H7 (cell line): ENCODE measurements around the gene ATP5MC2. TPM values are rescaled to one million over a fixed set of nuclear protein-coding genes. Genes with fewer than 3 reads are reported as not detected.

Experiments
- DNase-seq: peaks from one replicate; pipeline ENCODE4 v3.0.0; 2012
- H3K27me3 ChIP-seq: 2 replicates; pipeline ENCODE4 v1.6.0; 2011; ENCODE audit warnings: mild to moderate bottlenecking, low read length; ENCODE audit not compliant: control insufficient read depth, insufficient read depth
- H3K36me3 ChIP-seq: replicated peaks from 2 replicates; pipeline ENCODE4 v1.5.1; 2011; ENCODE audit warnings: low read length; ENCODE audit not compliant: control insufficient read depth, insufficient read depth
- H3K4me3 ChIP-seq: 2 replicates; pipeline ENCODE4 v1.5.1; 2011; ENCODE audit warnings: low read depth, mild to moderate bottlenecking, control low read depth, low read length, moderate library complexity; ENCODE audit not compliant: insufficient read depth
- total RNA-seq: library from RNA; depleted of rRNA; stranded (reverse); fragments of >200 nt; shearing (Covaris generic); gene quantifications from 2 replicates; pipeline ENCODE4 v1.2.3, GENCODE V29; 2014

Gene ATP5MC2
- total RNA-seq, 1 experiment from 2014 or later: 460 TPM

DNA sequence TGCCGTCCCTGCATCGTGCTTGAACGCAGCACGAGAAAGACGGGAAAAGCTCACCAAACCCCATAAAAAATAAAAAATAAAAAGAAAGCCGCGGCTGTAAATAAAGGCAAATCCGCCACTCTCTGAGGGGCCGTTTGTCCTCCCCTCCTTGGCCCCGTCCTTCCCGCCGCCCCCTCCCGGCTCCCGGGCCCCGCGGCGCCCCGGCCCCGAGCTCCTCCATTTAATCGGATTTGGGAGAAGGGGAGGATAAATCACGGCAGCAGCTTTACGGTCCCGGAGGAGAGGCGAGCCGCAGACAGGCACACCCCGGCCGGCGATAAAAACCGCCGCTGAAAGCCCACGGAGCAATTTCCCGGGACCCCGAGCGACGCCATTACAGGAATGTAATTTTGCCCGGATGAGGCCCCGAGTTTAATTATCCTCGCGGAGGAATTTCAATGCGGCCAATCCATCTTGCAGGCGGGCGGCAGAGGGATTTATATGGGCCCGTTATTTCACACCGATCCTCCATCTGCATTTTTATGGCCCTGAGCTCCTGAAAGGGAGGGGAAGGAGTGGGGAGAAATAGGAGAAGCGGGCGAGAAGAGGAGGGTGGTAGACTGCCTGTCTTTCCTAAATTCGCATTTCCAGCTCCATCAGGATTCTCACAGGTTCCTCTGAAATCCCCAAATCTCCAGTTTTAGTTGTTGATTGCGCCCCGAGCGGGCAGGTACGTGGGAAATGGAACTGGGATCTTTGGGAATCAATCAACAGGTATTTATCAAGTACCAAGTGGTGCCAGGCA, 1.3 kb upstream of the ATP5MC2 start:
- Histone ChIP-seq H3K36me3 (peaks cover 9% of the 10 kb centered on the region), H3K27me3 (no peaks in the 10 kb centered on the region), H3K4me3 (peak overlapping the region; percentile 87)
- peak; percentile 73 for DNase-seq

DNA sequence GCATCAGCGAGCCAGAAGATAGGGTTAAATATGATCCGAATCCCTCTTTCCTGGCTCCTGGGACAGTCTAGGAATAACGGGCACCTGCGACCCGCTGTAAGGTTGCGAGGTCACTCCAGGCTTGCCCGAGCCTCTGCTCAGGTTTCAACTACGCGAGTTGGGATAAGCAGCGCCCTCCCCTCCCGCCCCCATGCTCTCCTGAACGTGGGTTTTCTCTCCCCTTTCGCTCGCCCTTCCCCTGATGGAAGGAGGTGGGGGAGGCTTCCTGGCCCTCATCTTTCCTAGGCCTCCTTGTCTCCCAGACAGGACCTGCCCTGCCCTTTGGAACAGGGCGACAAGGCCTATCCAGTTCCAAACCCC, 753 bp upstream of the ATP5MC2 start:
- peaks cover 11% of the 10 kb centered on the region for H3K36me3 ChIP-seq
- no peaks in the 10 kb centered on the region for H3K27me3 ChIP-seq
- peak; percentile 73 for DNase-seq
- H3K4me3 ChIP-seq: peak overlapping the region; percentile 87

DNA sequence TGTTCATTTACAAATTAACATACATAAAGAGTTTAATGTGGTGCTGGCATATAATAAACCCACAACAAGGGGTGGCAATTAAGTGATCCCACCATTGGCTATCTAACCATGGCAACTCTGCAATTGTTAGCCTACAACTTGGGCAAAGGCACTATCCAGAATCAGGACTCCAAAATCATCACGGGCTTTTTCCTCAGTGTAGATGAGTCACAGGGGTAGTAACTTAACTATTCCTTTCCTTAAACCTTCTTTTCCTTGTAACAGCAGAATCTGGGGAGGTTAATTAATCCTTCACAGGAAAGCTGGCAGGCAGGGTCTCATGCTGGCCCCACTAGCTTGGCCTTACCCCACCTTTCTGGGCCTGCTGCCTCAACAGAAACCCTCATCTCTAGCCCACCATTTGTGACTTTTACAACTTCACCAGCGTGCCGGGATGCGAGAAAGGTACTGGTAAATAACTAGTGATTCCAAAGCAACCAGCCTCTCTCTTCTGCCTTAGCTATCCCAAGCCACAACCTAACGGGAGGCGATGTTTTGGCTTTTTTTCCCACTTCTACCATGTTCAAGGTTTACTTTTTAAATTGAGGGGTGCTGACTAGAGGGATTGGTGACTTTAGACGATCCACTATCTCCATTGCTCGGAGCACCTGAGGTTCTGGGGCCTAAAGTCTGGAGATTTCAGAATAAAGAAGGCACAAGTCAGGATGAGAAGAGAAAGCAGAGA, 744 bp downstream of the ATP5MC2 start:
- no peak for DNase-seq
- Histone ChIP-seq H3K4me3 (peak overlapping the region; percentile 87), H3K27me3 (no peaks in the 10 kb centered on the region)

DNA sequence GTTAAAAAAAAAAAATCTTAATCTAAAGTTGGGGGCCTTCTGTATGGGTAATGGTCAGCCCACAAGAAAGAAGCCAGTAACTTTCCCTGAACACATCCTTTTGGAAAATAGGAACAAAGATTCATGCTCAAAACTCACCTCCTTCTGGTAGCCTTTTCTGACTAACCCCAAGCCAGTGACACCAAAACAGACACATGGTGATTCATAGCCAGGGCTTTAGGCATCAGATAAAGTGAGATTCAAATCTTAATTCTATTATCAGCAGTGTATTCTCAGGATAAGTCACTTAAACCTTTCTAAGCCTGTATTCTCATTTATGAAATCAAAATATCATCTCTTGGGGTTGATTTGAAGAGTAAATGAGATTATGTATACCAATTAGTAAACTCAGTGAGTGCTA, 4.9 kb downstream of the ATP5MC2 start:
- peaks cover 42% of the 10 kb centered on the region for H3K36me3 ChIP-seq

More for the DNA sequence above, 744 bp downstream of the ATP5MC2 start:
- H3K36me3 ChIP-seq: peaks cover 20% of the 10 kb centered on the region

DNA sequence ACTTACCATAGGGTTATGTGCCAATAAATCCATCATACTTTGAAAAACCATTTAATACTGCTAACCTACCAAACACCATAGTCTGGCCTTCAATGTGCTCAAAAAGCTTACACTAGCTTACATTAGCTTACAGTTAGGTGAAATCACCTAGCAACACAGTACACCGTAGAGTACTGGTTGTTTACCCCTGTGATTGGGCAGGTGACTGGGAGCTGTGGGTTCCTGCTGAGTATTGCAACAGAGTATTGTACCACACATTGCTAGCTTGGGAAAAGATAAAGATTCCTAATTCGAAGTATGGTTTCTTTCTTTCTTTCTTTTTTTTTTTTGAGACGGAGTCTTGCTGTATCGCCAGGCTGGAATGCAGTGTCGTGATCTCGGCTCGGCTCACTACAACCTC, 5.6 kb downstream of the ATP5MC2 start:
- Histone ChIP-seq H3K4me3 (no peak overlapping the region), H3K27me3 (no peaks in the 10 kb centered on the region), H3K36me3 (peaks cover 46% of the 10 kb centered on the region)

More for the DNA sequence above, 4.9 kb downstream of the ATP5MC2 start:
- no peak overlapping the region for H3K4me3 ChIP-seq
- no peaks in the 10 kb centered on the region for H3K27me3 ChIP-seq
- no peak for DNase-seq

DNA sequence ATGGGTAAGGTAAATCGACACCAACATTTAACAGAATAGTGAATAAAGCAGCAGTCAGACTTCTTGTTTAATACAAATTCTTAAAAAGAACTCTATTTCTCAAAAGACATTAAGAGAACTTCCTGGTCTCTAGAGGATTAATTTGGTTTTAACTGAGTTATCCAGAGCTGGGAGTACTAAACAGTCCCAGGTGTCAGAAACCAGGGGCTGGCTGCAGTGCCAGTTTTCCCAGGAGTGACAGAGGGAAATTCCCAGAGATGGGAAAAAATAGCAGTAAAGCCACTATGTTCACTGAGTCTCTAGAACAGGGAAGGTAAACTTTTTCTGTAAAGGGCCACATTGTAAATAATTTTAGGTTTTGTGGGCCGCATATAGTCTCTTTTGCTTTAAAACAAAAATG, 8.8 kb downstream of the ATP5MC2 start:
- no peak for DNase-seq
- Histone ChIP-seq H3K36me3 (peaks cover 41% of the 10 kb centered on the region), H3K27me3 (no peaks in the 10 kb centered on the region), H3K4me3 (no peak overlapping the region)

More for the DNA sequence above, 5.6 kb downstream of the ATP5MC2 start:
- no peak for DNase-seq

DNA sequence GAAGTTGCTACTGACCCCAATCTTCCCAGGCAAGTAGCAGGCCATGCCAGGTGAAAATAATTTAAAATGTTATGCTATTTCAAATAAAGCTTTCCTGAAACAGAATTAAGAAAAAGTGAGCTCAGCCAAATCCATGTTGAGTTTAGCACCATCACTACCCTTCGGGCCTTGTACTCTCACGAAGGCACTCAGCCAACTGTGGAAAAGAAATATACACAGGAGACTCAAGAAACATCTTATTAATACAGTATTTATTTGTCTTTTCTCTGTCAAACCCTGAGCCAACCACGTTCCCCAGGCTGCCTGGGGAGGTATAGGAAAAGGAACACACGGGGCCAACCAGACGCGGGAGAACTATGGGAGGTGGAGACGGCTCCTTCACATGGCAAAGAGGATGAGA, 10.9 kb downstream of the ATP5MC2 start:
- Histone ChIP-seq H3K36me3 (peaks cover 27% of the 10 kb centered on the region), H3K4me3 (no peak overlapping the region), H3K27me3 (no peaks in the 10 kb centered on the region)
- DNase-seq: no peak

DNA sequence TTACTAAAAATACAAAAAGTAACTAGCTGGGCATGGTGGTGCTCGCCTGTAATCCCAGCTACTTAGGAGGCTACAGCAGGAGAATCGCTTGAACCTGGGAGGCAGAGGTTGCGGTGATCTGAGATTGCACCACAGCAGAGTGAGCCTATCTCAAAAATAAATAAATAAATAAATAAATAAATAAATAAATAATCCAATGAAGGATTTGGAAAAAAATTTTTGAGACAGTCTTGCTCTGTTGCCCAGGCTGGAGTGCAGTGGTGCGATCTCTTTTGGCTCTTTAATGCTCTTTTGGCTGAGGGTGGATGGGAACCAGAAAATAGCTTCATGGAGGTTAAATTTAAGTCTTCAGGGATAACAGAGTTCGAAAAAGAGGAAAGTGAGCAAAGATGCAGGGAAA, 11.7 kb downstream of the ATP5MC2 start:
- H3K4me3 ChIP-seq: no peak overlapping the region
- DNase-seq: no peak
- no peaks in the 10 kb centered on the region for H3K27me3 ChIP-seq
- peaks cover 21% of the 10 kb centered on the region for H3K36me3 ChIP-seq

DNA sequence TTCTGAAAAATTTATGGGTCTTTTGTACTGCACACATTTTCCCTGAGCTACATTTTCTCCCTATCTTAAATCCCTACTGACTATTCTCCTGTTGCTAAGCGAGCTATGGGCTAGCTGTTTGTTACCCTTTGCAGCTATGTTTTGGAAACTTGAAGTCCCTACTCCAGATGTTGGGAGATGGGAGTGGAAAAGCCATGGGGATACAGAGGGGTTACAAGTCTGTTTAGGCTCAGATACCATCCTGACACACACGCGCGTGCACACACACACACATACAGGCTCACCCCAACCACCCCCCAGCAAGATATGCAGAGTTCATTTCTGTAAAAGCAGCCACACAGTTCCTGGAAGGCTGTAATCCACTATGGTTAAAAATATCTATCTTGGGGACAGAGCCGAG, 15.8 kb downstream of the ATP5MC2 start:
- no peaks in the 10 kb centered on the region for H3K27me3 ChIP-seq

DNA sequence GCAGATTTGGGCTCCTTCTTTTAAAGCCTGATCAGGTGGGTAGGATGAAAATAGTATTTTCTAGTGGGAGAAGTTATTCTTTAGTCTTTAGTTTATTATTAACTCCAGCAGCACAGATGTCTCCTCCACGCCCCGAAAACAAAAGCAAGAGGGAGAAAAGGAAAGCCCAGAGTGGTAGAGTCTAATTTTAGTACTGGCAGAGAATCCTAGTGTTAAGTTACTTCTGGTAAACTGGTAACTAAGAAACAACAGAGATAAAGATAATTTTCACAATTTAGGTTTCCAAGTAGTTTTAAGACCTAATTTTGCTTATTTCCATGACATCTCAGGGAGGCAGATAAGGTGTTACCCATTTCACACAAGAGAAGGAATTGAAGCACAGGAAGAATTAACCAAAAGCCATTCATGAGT, 16.3 kb downstream of the ATP5MC2 start:
- no peaks in the 10 kb centered on the region for H3K27me3 ChIP-seq
- H3K4me3 ChIP-seq: no peak overlapping the region
- H3K36me3 ChIP-seq: no peaks in the 10 kb centered on the region; the same call in 1 of the 2 replicates
- DNase-seq: no peak

More for the DNA sequence above, 15.8 kb downstream of the ATP5MC2 start:
- Histone ChIP-seq H3K36me3 (peaks cover 2% of the 10 kb centered on the region), H3K4me3 (no peak overlapping the region)
- DNase-seq: no peak

DNA sequence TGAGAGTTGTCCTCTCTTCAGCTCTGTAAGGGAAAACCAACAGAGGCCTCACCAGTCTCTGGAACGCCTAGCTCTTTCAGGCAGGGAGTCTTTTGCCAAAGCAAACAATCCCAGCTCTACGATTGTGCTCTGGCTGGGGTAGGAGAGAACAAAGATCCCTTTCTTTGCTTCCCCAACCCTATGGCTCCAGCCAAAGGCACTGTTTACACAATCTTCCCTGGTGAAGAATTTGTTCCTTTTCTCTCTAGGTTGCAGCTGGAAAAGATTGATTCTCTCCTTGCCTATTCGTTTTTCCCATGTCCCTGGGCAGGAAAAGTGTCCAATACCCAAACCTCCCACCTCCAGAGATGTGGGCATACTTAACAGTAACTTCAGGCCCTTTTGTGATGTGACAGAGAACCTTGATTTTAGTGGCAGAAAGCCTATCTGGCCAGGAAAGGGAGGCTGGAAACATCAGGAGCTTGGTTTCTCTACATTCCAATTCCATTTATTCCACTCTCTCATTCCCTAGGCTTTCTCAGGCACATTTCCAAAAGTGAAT, 16.8 kb downstream of the ATP5MC2 start:
- H3K27me3 ChIP-seq: no peaks in the 10 kb centered on the region
- H3K4me3 ChIP-seq: no peak overlapping the region
- peak; percentile 37 for DNase-seq
- no peaks in the 10 kb centered on the region; the same call in 1 of the 2 replicates for H3K36me3 ChIP-seq

DNA sequence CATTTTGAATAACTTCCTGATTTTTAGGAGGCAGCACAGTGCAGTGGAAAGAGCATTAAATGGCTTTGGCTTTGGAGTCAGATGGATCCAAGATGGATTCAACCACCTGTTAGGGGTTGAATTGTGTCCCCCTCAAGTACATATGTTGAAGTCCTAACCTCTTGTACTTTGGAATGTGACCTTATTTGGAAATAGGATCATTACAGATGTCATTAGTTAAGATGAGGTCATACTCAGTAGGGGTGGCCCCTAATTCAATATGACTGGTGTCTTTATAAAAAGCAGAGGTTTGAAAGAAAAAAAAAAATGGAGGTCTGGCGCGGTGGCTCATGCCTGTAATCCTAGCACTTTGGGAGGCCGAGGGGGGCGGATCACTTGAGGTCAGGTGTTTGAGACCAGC, 18.8 kb downstream of the ATP5MC2 start:
- Histone ChIP-seq H3K27me3 (no peaks in the 10 kb centered on the region), H3K4me3 (no peak overlapping the region), H3K36me3 (no peaks in the 10 kb centered on the region; the same call in 1 of the 2 replicates)
- no peak for DNase-seq

DNA sequence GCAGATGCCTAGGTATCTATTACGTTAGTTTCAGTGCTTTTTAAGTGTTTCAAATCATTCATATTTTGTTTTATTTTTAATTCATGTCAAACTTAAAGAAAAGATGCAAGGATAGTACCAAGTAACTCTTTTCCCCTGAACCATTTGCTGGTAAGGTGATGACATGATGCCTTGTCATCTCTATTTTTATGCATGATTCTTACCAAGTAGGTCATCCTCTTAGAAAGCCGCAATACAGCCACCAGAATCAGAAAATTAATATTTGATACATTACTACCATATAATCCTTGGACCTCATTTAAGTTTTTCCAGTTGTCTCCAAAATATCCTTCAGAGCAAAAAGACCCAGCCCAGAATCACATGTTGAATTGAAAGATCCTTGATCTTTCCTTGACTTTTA, 22.3 kb downstream of the ATP5MC2 start:
- no peak for DNase-seq
- Histone ChIP-seq H3K36me3 (no peaks in the 10 kb centered on the region), H3K4me3 (no peak overlapping the region), H3K27me3 (no peaks in the 10 kb centered on the region)

DNA sequence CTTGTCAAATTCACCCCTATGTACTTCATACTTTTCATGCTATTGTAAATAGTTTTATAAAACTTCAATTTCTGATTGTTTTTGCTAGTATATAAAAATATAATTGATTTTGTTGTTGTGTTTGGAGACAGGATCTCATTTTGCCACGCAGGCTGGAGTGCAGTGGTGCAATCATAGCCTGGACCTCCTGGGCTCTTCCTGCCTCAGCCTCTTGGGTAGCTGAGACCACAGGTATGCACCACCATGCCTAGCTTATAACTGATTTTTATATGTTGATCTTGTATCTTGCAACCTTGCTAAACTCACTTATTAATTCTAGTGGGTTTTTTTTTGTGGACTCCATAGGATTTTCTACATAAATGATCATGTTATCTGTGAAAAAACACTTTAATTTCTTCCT, 23.5 kb downstream of the ATP5MC2 start:
- Histone ChIP-seq H3K27me3 (no peaks in the 10 kb centered on the region), H3K4me3 (no peak overlapping the region), H3K36me3 (no peaks in the 10 kb centered on the region)
- no peak for DNase-seq

DNA sequence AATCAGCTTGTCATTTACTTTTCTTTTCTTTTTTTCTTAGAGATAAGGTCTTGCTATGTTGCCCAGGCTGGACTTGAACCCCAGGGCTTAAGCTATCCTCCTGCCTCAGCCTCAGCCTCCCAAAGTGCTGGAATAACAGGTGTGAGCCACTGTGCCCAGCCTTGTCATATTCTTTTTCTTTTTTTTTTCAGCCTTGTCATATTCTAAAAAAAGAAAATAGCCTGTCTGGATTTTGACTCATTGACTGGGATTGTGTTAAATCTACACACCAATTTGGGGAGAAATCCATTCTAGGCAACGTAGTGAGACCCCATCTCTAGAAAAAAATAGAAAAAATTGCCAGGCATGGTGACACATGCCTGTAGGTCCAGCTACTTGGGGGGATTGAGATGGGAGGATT, 24.1 kb downstream of the ATP5MC2 start:
- Histone ChIP-seq H3K4me3 (no peak overlapping the region), H3K27me3 (no peaks in the 10 kb centered on the region), H3K36me3 (no peaks in the 10 kb centered on the region)
- no peak for DNase-seq
